ENCODE measurements around the gene PLET1. TPM values are rescaled to one million over a fixed set of nuclear protein-coding genes. Genes with fewer than 3 reads are reported as not detected.
"Not testable (repeated sequence)": the region's sequence is repeated elsewhere in the genome, so short reads cannot be mapped to it uniquely, and the experiment has no call there.

Gene PLET1
- total and polyA plus RNA-seq, 4 donors = not detected

- Histone ChIP-seq H3K27ac (ENCODE audit: low read depth in 1 of 2, low read length in 2 of 2) (no peak overlapping the region), H3K27me3 (ENCODE audit: control insufficient read depth in 4 of 4, insufficient read depth in 4 of 4, low read length in 3 of 4) (no peaks in the 10 kb centered on the region), H3K4me3 (ENCODE audit: low read depth in 1 of 3, low read length in 3 of 3) (no peak overlapping the region), H3K9me3 (ENCODE audit: control insufficient read depth in 4 of 4, low read length in 3 of 4) (no peaks in the 10 kb centered on the region), H3K36me3 (ENCODE audit: control insufficient read depth in 4 of 4, insufficient read depth in 3 of 4, low read depth in 1 of 4, low read length in 3 of 4) (peaks cover 4 to 17% (median 15%) of the 10 kb centered on the region in 4 donors), H3K4me1 (ENCODE audit: control insufficient read depth in 4 of 4, insufficient read depth in 4 of 4, low read length in 3 of 4) (peaks cover 0 to 11% (median 4%) of the 10 kb centered on the region in 4 donors), H3K9ac (ENCODE audit: low read depth in 1 of 2, low read length in 2 of 2) (no peak overlapping the region)
- no peak for TF ChIP-seq RAD21 (IDR thresholded peaks at IDR 0.05)
- no peak for TF ChIP-seq YY1 (IDR thresholded peaks at IDR 0.05)
- 96% methylated on average over 23 of the region's 23 CpGs for WGBS
- DNase-seq (ENCODE audit: low spot score) = no peak
These were observed 54.6 kb downstream of the PLET1 start for GRCh38 chr11:112206071-112206470.

- Histone ChIP-seq H3K9me3 (ENCODE audit: control insufficient read depth in 4 of 4, low read length in 3 of 4) (no peaks in the 10 kb centered on the region), H3K4me3 (ENCODE audit: low read depth in 1 of 3, low read length in 3 of 3) (no peak overlapping the region), H3K27ac (ENCODE audit: low read depth in 1 of 2, low read length in 2 of 2) (no peak overlapping the region), H3K9ac (ENCODE audit: low read depth in 1 of 2, low read length in 2 of 2) (no peak overlapping the region), H3K4me1 (ENCODE audit: control insufficient read depth in 4 of 4, insufficient read depth in 4 of 4, low read length in 3 of 4) (peaks cover 0 to 6% (median 5%) of the 10 kb centered on the region in 4 donors), H3K27me3 (ENCODE audit: control insufficient read depth in 4 of 4, insufficient read depth in 4 of 4, low read length in 3 of 4) (no peaks in the 10 kb centered on the region), H3K36me3 (ENCODE audit: control insufficient read depth in 4 of 4, insufficient read depth in 3 of 4, low read depth in 1 of 4, low read length in 3 of 4) (peaks cover 4 to 45% (median 29%) of the 10 kb centered on the region in 4 donors)
- TF ChIP-seq FOXA1 (IDR thresholded peaks at IDR 0.05) = no peak
- TF ChIP-seq TAF1 (conservative IDR thresholded peaks at IDR 0.05) = no peak
- TF ChIP-seq ATF3 (IDR thresholded peaks at IDR 0.05) = no peak
- no peak for TF ChIP-seq NR2F2 (IDR thresholded peaks at IDR 0.05)
- no peak for TF ChIP-seq RAD21 (IDR thresholded peaks at IDR 0.05)
- TF ChIP-seq HNF4G (IDR thresholded peaks at IDR 0.05) = no peak
- TF ChIP-seq SP1 (IDR thresholded peaks at IDR 0.05) = no peak
- TF ChIP-seq ZBTB33 (IDR thresholded peaks at IDR 0.05) = no peak
- no peak for TF ChIP-seq JUND (IDR thresholded peaks at IDR 0.05)
- no peak for TF ChIP-seq GABPA (IDR thresholded peaks at IDR 0.05 in 1 of 2, conservative IDR thresholded peaks at IDR 0.05 in 1 of 2)
- TF ChIP-seq HNF4A (conservative IDR thresholded peaks at IDR 0.05) = no peak
- no peak for TF ChIP-seq REST (IDR thresholded peaks at IDR 0.05)
- no peak for TF ChIP-seq YY1 (IDR thresholded peaks at IDR 0.05)
- TF ChIP-seq FOXA2 (IDR thresholded peaks at IDR 0.05) = no peak
- no peak for TF ChIP-seq CTCF (IDR thresholded peaks at IDR 0.05; ENCODE audit: low read depth, low read length, missing input control)
- no peak for TF ChIP-seq MAX (IDR thresholded peaks at IDR 0.05)
- WGBS = 36% methylated on average over 2 of the region's 2 CpGs
- DNase-seq (ENCODE audit: low spot score) = no peak
These were observed 60.4 kb downstream of the PLET1 start for GRCh38 chr11:112200252-112200651.

GRCh38 chr11:112199101-112199500 lies 61.6 kb downstream of the PLET1 start:
- H3K27ac ChIP-seq (ENCODE audit: low read depth in 1 of 2, low read length in 2 of 2); DNase-seq (ENCODE audit: low spot score); H3K9ac ChIP-seq (ENCODE audit: low read depth in 1 of 2, low read length in 2 of 2); H3K27me3 ChIP-seq (ENCODE audit: control insufficient read depth in 4 of 4, insufficient read depth in 4 of 4, low read length in 3 of 4); H3K4me3 ChIP-seq (ENCODE audit: low read depth in 1 of 3, low read length in 3 of 3); H3K9me3 ChIP-seq (ENCODE audit: control insufficient read depth in 4 of 4, low read length in 3 of 4): not testable (repeated sequence)
- Histone ChIP-seq H3K4me1 (ENCODE audit: control insufficient read depth in 4 of 4, insufficient read depth in 4 of 4, low read length in 3 of 4) (peaks cover 0 to 12% (median 11%) of the 10 kb centered on the region in 4 donors), H3K36me3 (ENCODE audit: control insufficient read depth in 4 of 4, insufficient read depth in 3 of 4, low read depth in 1 of 4, low read length in 3 of 4) (peaks cover 1 to 45% (median 27%) of the 10 kb centered on the region in 4 donors)
- 88% methylated on average over 4 of the region's 4 CpGs for WGBS
